Smooth muscle cell (in vitro differentiated cells): ENCODE measurements around the gene TJP2. TPM values are rescaled to one million over a fixed set of nuclear protein-coding genes. Genes with fewer than 3 reads are reported as not detected.

Source experiments
- DNase-seq: peaks from one replicate; lab custom pipeline; 2025; ENCODE audit not compliant: unreplicated experiment; lab: John Stamatoyannopoulos, UW
- H2AFZ ChIP-seq: fragments of 200-600 bp; sonication (generic); 2 replicates; pipeline ENCODE4 v1.6.0; 2016; ENCODE audit warnings: antibody characterized with exemption, low read depth, mild to moderate bottlenecking
- H3F3A ChIP-seq: fragments of 200-600 bp; sonication (generic); 2 replicates; pipeline ENCODE4 v1.6.0; 2017; ENCODE audit warnings: antibody characterized with exemption, low read depth
- H3K27ac ChIP-seq: fragments of 200-600 bp; sonication (generic); 2 replicates; pipeline ENCODE4 v1.5.1; 2016; ENCODE audit warnings: low read depth, mild to moderate bottlenecking
- H3K27me3 ChIP-seq: fragments of 200-600 bp; sonication (generic); 2 replicates; pipeline ENCODE4 v1.6.1; 2016; ENCODE audit warnings: low read depth, mild to moderate bottlenecking
- H3K36me3 ChIP-seq: fragments of 200-600 bp; sonication (generic); 2 replicates; pipeline ENCODE4 v1.5.1; 2016; ENCODE audit warnings: low read depth
- H3K4me1 ChIP-seq: fragments of 200-600 bp; sonication (generic); 2 replicates; pipeline ENCODE4 v1.5.1; 2016; ENCODE audit warnings: low read depth
- H3K4me2 ChIP-seq: fragments of 200-600 bp; sonication (generic); 2 replicates; pipeline ENCODE4 v1.6.0; 2016; ENCODE audit warnings: mild to moderate bottlenecking
- H3K4me3 ChIP-seq: fragments of 200-600 bp; sonication (generic); 2 replicates; pipeline ENCODE4 v1.5.1; 2016; ENCODE audit warnings: mild to moderate bottlenecking
- H3K79me2 ChIP-seq: fragments of 200-600 bp; sonication (generic); 2 replicates; pipeline ENCODE4 v1.6.0; 2016; ENCODE audit warnings: low read depth, mild to moderate bottlenecking
- H3K9ac ChIP-seq: fragments of 200-600 bp; sonication (generic); 2 replicates; pipeline ENCODE4 v1.6.0; 2016; ENCODE audit warnings: low read depth
- H3K9me3 ChIP-seq: fragments of 200-600 bp; sonication (generic); replicated peaks from 2 replicates; pipeline ENCODE4 v1.5.1; 2016; ENCODE audit warnings: low read depth
- H4K20me1 ChIP-seq: fragments of 200-600 bp; sonication (generic); 2 replicates; pipeline ENCODE4 v1.6.0; 2016; ENCODE audit warnings: low read depth
- WGBS: methylation state at CpG from one replicate; pipeline ENCODE4 v1.1.7; 2016; ENCODE audit warnings: low lambda C conversion rate; 5-methylcytosine and 5-hydroxymethylcytosine counted together
- polyA plus RNA-seq: library from polyadenylated mRNA; unstranded; fragments of >200 nt; fragmentation: Nextera tagmentation; extraction: Ambion mirVana; gene quantifications from 2 replicates; pipeline ENCODE4 v1.2.1, GENCODE V29; 2016
- total RNA-seq: library from RNA; depleted of rRNA; stranded (reverse); fragments of >200 nt; gene quantifications from 2 replicates; pipeline ENCODE4 v1.2.3, GENCODE V29; 2014
- TF ChIP-seq, protein P1 (sequence below): fragments of 200-600 bp; sonication (generic); IDR thresholded peaks from 2 replicates; pipeline ENCODE4 v1.5.1; 2017; ENCODE audit warnings: borderline replicate concordance, mild to moderate bottlenecking, antibody characterized with exemption; ENCODE audit not compliant: insufficient read depth, poor library complexity, severe bottlenecking

Gene TJP2
- total and polyA plus RNA-seq, 2 experiments from 2014 or later = 14.9 to 48.4 TPM

DNA sequence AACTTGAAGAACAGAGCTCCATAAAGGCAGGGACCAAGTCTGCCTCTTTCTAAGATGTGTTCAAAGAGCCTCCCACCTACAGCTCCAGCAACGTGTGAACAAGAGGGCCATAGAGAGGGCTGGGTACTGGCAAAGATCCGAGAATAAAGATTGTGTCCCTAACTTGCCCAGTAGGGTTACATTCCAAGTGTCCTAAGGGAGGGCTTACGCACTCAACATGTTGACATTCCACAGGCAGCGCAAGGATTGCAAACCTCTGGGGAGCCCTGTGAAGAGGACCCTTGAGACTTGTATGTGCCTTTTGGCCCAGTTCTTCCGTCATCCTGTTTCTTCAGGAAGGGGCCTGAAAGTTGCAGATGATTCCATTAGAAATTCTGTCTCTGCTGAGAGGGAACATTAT, 102.7 kb downstream of the TJP2 start:
- 91% methylated on average over 5 of the region's 5 CpGs for WGBS
- no peaks in the 10 kb centered on the region for H3K27me3 ChIP-seq
- H3K9me3 ChIP-seq = no peaks in the 10 kb centered on the region
- no peak overlapping the region for H2AFZ ChIP-seq
- H3K79me2 ChIP-seq = no peaks in the 10 kb centered on the region
- H3K4me3 ChIP-seq = no peak overlapping the region
- no peaks in the 10 kb centered on the region for H3F3A ChIP-seq
- no peak overlapping the region for H3K9ac ChIP-seq
- no peaks in the 10 kb centered on the region for H4K20me1 ChIP-seq
- H3K27ac ChIP-seq = no peak overlapping the region
- H3K36me3 ChIP-seq = no peaks in the 10 kb centered on the region
- no peaks in the 10 kb centered on the region for H3K4me1 ChIP-seq
- no peak overlapping the region for H3K4me2 ChIP-seq
- no peak for DNase-seq
- TF ChIP-seq, protein P1, sequence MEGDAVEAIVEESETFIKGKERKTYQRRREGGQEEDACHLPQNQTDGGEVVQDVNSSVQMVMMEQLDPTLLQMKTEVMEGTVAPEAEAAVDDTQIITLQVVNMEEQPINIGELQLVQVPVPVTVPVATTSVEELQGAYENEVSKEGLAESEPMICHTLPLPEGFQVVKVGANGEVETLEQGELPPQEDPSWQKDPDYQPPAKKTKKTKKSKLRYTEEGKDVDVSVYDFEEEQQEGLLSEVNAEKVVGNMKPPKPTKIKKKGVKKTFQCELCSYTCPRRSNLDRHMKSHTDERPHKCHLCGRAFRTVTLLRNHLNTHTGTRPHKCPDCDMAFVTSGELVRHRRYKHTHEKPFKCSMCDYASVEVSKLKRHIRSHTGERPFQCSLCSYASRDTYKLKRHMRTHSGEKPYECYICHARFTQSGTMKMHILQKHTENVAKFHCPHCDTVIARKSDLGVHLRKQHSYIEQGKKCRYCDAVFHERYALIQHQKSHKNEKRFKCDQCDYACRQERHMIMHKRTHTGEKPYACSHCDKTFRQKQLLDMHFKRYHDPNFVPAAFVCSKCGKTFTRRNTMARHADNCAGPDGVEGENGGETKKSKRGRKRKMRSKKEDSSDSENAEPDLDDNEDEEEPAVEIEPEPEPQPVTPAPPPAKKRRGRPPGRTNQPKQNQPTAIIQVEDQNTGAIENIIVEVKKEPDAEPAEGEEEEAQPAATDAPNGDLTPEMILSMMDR = no peak

DNA sequence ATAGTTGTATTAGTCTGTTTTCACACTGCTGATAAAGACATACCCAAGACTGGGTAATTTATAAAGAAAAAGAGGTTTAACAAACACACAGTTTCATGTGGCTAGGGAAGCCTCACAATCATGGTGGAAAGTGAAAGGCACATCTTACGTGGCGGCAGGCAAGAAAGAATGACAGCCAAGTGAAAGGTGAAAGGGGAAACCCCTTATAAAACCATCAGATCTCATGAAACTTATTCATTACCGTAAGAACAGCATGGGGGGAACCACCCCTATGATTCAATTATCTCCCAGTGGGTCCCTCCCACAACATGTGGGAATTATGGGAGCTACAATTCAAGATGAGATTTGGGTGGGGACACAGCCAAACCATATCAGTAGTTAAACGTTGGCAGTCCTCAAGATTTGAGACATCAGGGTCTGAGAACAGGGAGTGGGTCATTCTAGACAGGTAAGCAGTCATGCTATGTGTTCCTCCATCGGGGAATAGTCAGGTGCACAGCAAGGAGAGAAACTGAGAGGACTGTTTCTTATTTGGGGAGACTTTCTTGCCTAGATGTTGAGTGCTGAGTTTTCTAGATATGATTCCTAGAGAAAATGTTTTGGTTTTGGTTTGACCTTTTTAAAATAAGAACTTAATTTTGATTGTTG, 105.1 kb downstream of the TJP2 start:
- no peaks in the 10 kb centered on the region for H3K27me3 ChIP-seq
- H3K9me3 ChIP-seq = no peaks in the 10 kb centered on the region
- H3K79me2 ChIP-seq = no peaks in the 10 kb centered on the region
- no peaks in the 10 kb centered on the region for H3K36me3 ChIP-seq
- no peak overlapping the region for H3K9ac ChIP-seq
- H3K4me2 ChIP-seq = no peak overlapping the region
- no peak overlapping the region for H3K4me3 ChIP-seq
- peaks cover 14% of the 10 kb centered on the region for H3K4me1 ChIP-seq
- H3K27ac ChIP-seq = no peak overlapping the region
- WGBS = 94% methylated on average over 5 of the region's 5 CpGs
- DNase-seq = no peak
- H2AFZ ChIP-seq = no peak overlapping the region
- TF ChIP-seq, protein P1 = no peak
- H4K20me1 ChIP-seq = no peaks in the 10 kb centered on the region
- no peaks in the 10 kb centered on the region for H3F3A ChIP-seq

DNA sequence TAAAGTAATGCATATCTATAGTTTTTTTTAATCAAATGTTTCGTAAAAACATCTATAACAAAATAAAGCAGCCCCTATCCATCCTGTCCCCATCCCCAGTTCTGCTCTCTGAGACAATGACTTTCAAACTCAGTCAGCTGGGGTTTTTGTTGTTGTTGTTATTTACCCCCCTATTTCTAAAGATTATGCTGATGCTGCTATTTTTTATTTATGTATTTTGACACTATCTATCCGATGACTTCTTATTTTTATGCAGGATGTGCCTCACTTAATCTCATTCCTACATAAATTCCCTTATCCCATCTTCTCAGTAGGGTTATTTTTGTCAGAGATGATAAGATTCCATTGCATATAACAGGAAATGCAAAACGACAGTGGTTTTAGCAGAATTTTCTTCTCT, 105.7 kb downstream of the TJP2 start:
- Histone ChIP-seq H3F3A (no peaks in the 10 kb centered on the region), H4K20me1 (no peaks in the 10 kb centered on the region), H3K36me3 (no peaks in the 10 kb centered on the region), H3K9ac (no peak overlapping the region), H3K27me3 (no peaks in the 10 kb centered on the region), H3K4me1 (peaks cover 14% of the 10 kb centered on the region), H3K79me2 (no peaks in the 10 kb centered on the region), H3K9me3 (no peaks in the 10 kb centered on the region), H3K27ac (no peak overlapping the region), H3K4me2 (no peak overlapping the region), H3K4me3 (no peak overlapping the region), H2AFZ (no peak overlapping the region)
- TF ChIP-seq, protein P1 = no peak
- no peak for DNase-seq
- 30% methylated on average over 3 of the region's 3 CpGs for WGBS

DNA sequence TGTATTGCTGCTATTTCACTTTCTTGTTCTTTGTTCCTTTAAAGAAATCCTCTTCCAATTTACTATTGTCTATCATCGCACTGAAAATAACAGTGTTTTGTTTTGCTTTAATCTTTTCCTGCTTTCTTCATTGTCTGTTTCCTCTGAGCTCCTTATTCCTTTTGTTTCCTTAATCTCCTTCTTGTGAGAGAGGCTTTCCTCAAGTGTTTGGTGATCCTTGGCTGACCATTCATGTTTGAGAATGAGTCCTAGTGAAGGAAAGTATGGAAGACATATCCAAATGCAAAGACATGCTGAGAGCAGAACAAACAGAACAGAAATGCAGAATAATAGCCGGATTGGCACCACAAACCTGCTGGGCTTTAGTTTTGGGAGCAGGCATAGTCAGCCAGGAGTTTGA, 108.9 kb downstream of the TJP2 start:
- Histone ChIP-seq H3K4me3 (no peak overlapping the region), H3K79me2 (no peaks in the 10 kb centered on the region), H3K9ac (no peak overlapping the region), H3K4me2 (no peak overlapping the region), H3K27ac (no peak overlapping the region), H3K27me3 (no peaks in the 10 kb centered on the region), H3K9me3 (no peaks in the 10 kb centered on the region), H2AFZ (no peak overlapping the region), H4K20me1 (no peaks in the 10 kb centered on the region), H3F3A (no peaks in the 10 kb centered on the region), H3K4me1 (peaks cover 14% of the 10 kb centered on the region), H3K36me3 (no peaks in the 10 kb centered on the region)
- 60% methylated on average over 2 of the region's 2 CpGs for WGBS
- DNase-seq = no peak
- TF ChIP-seq, protein P1 = no peak
